Endothelial cell of umbilical vein (primary cell): ENCODE results near the gene SLC9B1. TPM values are rescaled to one million over a fixed set of nuclear protein-coding genes. Genes with fewer than 3 reads are reported as not detected.

ENCODE experiments used
- BruUV-seq: library from RNA; stranded (reverse); fragments of 400-500 nt; replicated peaks from 2 replicates; lab custom pipeline; 2021; lab: Mats Ljungman, UMichigan
- CTCF ChIA-PET: fragments of 300-600, 350-600 bp; sonication (Branson Sonifier 250); formaldehyde crosslinking; loops from one replicate; lab custom pipeline; 2021; ENCODE audit warnings: antibody characterized with exemption, inconsistent platforms; lab: Charles Lee
- POLR2A ChIA-PET: fragments of 300-600, 350-600 bp; sonication (Branson Sonifier 250); formaldehyde crosslinking; loops from one replicate; lab custom pipeline; 2021; ENCODE audit warnings: antibody characterized with exemption, inconsistent platforms; lab: Charles Lee
- DNase-seq: peaks from one replicate; pipeline ENCODE4 v3.0.0-alpha.2; 2011; ENCODE audit warnings: low read depth, low spot score
- FAIRE-seq: peaks from 2 replicates; lab custom pipeline; 2011; peaks lifted over from hg19 to GRCh38; lab: Jason Lieb, UNC
- H2AFZ ChIP-seq: 2 replicates; pipeline ENCODE4 v1.6.0; 2012; ENCODE audit warnings: low read depth, low read length, control low read depth, inconsistent platforms
- H3K27ac ChIP-seq: 2 replicates; pipeline ENCODE4 v1.5.1; 2011; ENCODE audit warnings: low read depth, mild to moderate bottlenecking, control low read depth, low read length, moderate library complexity; ENCODE audit not compliant: insufficient read depth
- H3K27me3 ChIP-seq, 2 experiments: 2 replicates each; pipeline versions ENCODE4 v1.6.0 to v1.6.1; 2011; ENCODE audit warnings: low read length in 2 of 2, mixed read lengths in 1 of 2; ENCODE audit not compliant: control insufficient read depth in 2 of 2, insufficient read depth in 2 of 2
- H3K36me3 ChIP-seq, 2 experiments: 2 replicates in 1 of 2; 3 replicates in 1 of 2; pipeline ENCODE4 v1.5.1; 2011; ENCODE audit warnings: low read length in 2 of 2, mild to moderate bottlenecking in 1 of 2, moderate library complexity in 1 of 2; ENCODE audit not compliant: control insufficient read depth in 2 of 2, insufficient read depth in 2 of 2; ENCODE audit errors: extremely low read depth in 1 of 2
- H3K4me1 ChIP-seq: 3 replicates; pipeline ENCODE4 v1.5.1; 2011; ENCODE audit warnings: mild to moderate bottlenecking, low read length; ENCODE audit not compliant: control insufficient read depth, insufficient read depth; ENCODE audit errors: extremely low read depth
- H3K4me2 ChIP-seq: 2 replicates; pipeline ENCODE4 v1.6.1; 2011; ENCODE audit warnings: low read length, control low read depth, mixed read lengths; ENCODE audit not compliant: insufficient read depth
- H3K4me3 ChIP-seq, 3 experiments: fragments of 200-600 bp in 1 of 3; sonication (generic), shearing (Covaris generic) in 1 of 3; replicated peaks in 1 of 3; 2 replicates each; pipeline ENCODE4 v1.5.1; 2011 to 2016; ENCODE audit warnings: control low read depth in 3 of 3, low read length in 3 of 3, mild to moderate bottlenecking in 2 of 3, inconsistent platforms in 1 of 3, low read depth in 1 of 3, moderate library complexity in 1 of 3; ENCODE audit not compliant: insufficient read depth in 1 of 3
- H3K79me2 ChIP-seq: 2 replicates; pipeline ENCODE4 v1.6.0; 2012; ENCODE audit warnings: low read length, inconsistent platforms; ENCODE audit not compliant: control insufficient read depth, insufficient read depth
- H3K9ac ChIP-seq: replicated peaks from 2 replicates; pipeline ENCODE3; 2011; ENCODE audit warnings: low read length, control low read depth; ENCODE audit not compliant: insufficient read depth; ENCODE audit errors: extremely low read depth
- H3K9me1 ChIP-seq: replicated peaks from 3 replicates; pipeline ENCODE4 v1.6.0; 2011; ENCODE audit warnings: mild to moderate bottlenecking, low read length; ENCODE audit not compliant: control insufficient read depth, insufficient read depth; ENCODE audit errors: extremely low read depth
- H3K9me3 ChIP-seq: replicated peaks from 2 replicates; pipeline ENCODE4 v1.5.1; 2012; ENCODE audit warnings: low read length, inconsistent platforms; ENCODE audit not compliant: control insufficient read depth, insufficient read depth
- H4K20me1 ChIP-seq: replicated peaks from 2 replicates; pipeline ENCODE3; 2011; ENCODE audit warnings: mild to moderate bottlenecking, low read length; ENCODE audit not compliant: control insufficient read depth, insufficient read depth; ENCODE audit errors: extremely low read depth
- CTCF ChIP-seq, 2 donors: IDR thresholded peaks; 1 replicate in 1 of 2; 2 replicates in 1 of 2; pipeline ENCODE4 v1.5.1; 2011; ENCODE audit warnings: low read length in 2 of 2, mild to moderate bottlenecking in 2 of 2, moderate library complexity in 2 of 2, control low read depth in 1 of 2, inconsistent platforms in 1 of 2, low read depth in 1 of 2; ENCODE audit not compliant: insufficient read depth in 1 of 2; ENCODE audit errors: extremely low read depth in 1 of 2
- EZH2 ChIP-seq: IDR thresholded peaks from 2 replicates; pipeline ENCODE4 v1.6.1; 2012; ENCODE audit warnings: borderline replicate concordance, low read depth, mild to moderate bottlenecking, moderate library complexity, low read length, inconsistent platforms; ENCODE audit not compliant: severe bottlenecking
- FOS ChIP-seq: IDR thresholded peaks from 2 replicates; pipeline ENCODE4 v1.6.1; 2011; ENCODE audit warnings: mild to moderate bottlenecking, low read length, moderate library complexity, borderline replicate concordance; ENCODE audit not compliant: insufficient read depth
- GATA2 ChIP-seq: IDR thresholded peaks from 2 replicates; pipeline ENCODE4 v1.7.0; 2011; ENCODE audit warnings: low read depth, mild to moderate bottlenecking, moderate library complexity, mixed read lengths, low read length; ENCODE audit not compliant: insufficient read length, insufficient read depth
- JUN ChIP-seq: IDR thresholded peaks from 2 replicates; pipeline ENCODE4 v1.6.1; 2011; ENCODE audit warnings: borderline replicate concordance, low read depth; ENCODE audit not compliant: insufficient read length, insufficient read depth
- MAX ChIP-seq: IDR thresholded peaks from 2 replicates; pipeline ENCODE4 v1.6.1; 2011; ENCODE audit not compliant: insufficient read depth, insufficient read length
- MYC ChIP-seq: IDR thresholded peaks from one replicate; pipeline ENCODE4 v1.6.1; 2011; ENCODE audit warnings: mild to moderate bottlenecking, low read depth, low read length
- POLR2A ChIP-seq: IDR thresholded peaks from 2 replicates; pipeline ENCODE4 v1.6.1; 2012; ENCODE audit warnings: low read depth, mild to moderate bottlenecking, control low read depth, low read length
- POLR2AphosphoS5 ChIP-seq: IDR thresholded peaks from 2 replicates; pipeline ENCODE4 v1.6.1; 2012; ENCODE audit warnings: low read depth, mild to moderate bottlenecking, control low read depth, low read length, moderate library complexity; ENCODE audit not compliant: insufficient read depth
- dilution Hi-C: fragments of 300-500 bp; cut with MboI; formaldehyde crosslinking; loops from one replicate; pipeline ENCODE4 v1.15.0; 2019; ENCODE audit warnings: low sequenced_read_pairs; ENCODE audit not compliant: extremely low pct_ligation_motif_present
- intact Hi-C: fragments of 100-400 bp; cut with micrococcal nuclease; formaldehyde crosslinking; loops from one replicate; pipeline ENCODE4 v1.10.0; 2022
- polyA plus RNA-seq, 4 experiments: library from polyadenylated mRNA; depleted of rRNA in 3 of 4; stranded (reverse) in 3 of 4; unstranded in 1 of 4; fragments of >200 nt; gene quantifications; 2 replicates each; pipeline versions ENCODE4 v1.2.1 to v1.2.3, GENCODE V29; 2011 to 2012; ENCODE audit warnings: missing spikeins in 1 of 4
- total RNA-seq: library from RNA; stranded (reverse); gene quantifications from 2 replicates; pipeline ENCODE4 v1.2.3, GENCODE V29; 2021

The SLC9B1 gene
- total and polyA plus RNA-seq, 2 donors (not counting 3 experiments of a cell fraction or from before 2014, with no cell fraction given): 0.19 to 0.49 TPM

GRCh38 chr4:103021120-103021519 lies 1.6 kb upstream of the SLC9B1 start:
- dilution Hi-C loops (no loop called here), intact Hi-C loops (no loop called here)
- Histone ChIP-seq H3K36me3 (no peaks in the 10 kb centered on the region), H3K27ac (no peak overlapping the region), H3K9me3 (no peaks in the 10 kb centered on the region), H2AFZ (no peak overlapping the region), H3K79me2 (no peaks in the 10 kb centered on the region), H3K27me3 (no peaks in the 10 kb centered on the region), H4K20me1 (no peaks in the 10 kb centered on the region), H3K9ac (no peak overlapping the region), H3K4me1 (peaks cover 8% of the 10 kb centered on the region), H3K4me2 (no peak overlapping the region), H3K4me3 (no peak overlapping the region), H3K9me1 (no peaks in the 10 kb centered on the region)
- no peak for DNase-seq
- CTCF ChIA-PET: interaction anchor here (1.7 kb wide), 1 partner anchor 401 kb away, joined by 3 read pairs; no protein-coding TSS in a partner anchor
- TF ChIP-seq POLR2AphosphoS5 (no peak), CTCF (IDR thresholded peaks at IDR 0.05; ENCODE audit: extremely low read depth in 1 of 2, insufficient read depth in 1 of 2, low read depth in 1 of 2, low read length in 2 of 2) (no peak), EZH2 (no peak), GATA2 (no peak), FOS (no peak), MAX (no peak), JUN (no peak), MYC (no peak), POLR2A (no peak)
- BruUV-seq: no TSS peak
- POLR2A ChIA-PET: no interaction called here
- FAIRE-seq: no peak
